Dedifferentiated amniotic fluid mesenchymal stem cell (primary cell): ENCODE measurements around the gene ABCG1.

Experiments used
- DNase-seq: peaks from one replicate; pipeline ENCODE4 v3.0.0-alpha.2; 2016; ENCODE audit errors: extremely low spot score

Gene ABCG1

DNA sequence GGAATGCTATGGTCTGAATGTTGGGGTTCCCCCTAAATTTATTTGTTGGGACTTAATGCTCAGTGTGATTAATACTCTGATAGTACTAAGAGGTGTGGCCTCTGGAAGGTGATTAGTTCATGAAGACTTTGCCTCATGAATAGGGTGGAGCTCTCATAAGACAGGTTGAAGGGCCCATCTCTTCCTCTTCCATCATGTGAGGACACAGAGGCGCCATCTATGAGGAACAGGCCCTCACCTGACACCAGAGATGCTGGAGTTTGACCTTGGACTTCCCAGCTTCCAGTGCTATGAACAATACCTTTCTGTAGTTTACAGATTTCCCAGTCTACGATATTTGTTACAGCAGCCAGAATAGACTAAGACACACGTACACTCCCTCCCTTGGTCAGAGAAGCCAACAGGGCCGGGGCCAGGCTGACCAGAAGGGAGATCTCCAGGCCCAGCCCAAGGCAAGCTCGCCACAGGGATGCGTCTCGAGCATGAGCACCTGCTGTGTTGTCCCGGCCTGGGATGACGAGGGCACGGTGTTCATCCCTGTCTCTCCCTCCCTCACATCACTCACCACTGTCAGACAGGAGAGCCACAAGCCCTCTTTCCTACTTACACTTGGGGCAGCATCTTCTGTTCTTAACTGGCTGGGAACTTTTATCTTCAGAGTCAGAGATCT is 4.7 kb upstream of the ABCG1 start:
- no peak for DNase-seq

DNA sequence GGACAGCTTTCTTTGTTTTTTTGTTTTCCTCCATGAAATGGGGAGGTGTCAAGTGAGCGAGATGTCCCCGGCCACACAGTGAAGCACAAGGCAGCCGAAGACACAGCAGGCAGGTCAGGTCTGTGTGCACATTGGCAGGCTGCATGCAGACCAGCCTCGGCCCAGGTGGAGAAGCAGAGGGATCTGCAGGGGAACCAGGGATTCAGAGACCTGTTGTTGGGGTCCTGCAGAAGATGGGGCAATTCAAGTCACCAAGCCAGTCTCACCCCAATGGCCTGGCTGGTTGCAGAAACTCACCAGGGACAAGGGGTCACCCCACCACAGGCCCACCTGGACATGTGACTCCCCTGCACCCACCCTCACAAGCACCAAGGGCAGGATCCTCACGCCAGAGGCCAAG is 4.0 kb upstream of the ABCG1 start:
- no peak for DNase-seq

GRCh38 chr21:42215942-42216725 is 2.8 kb upstream of the ABCG1 start:
- no peak for DNase-seq

DNA sequence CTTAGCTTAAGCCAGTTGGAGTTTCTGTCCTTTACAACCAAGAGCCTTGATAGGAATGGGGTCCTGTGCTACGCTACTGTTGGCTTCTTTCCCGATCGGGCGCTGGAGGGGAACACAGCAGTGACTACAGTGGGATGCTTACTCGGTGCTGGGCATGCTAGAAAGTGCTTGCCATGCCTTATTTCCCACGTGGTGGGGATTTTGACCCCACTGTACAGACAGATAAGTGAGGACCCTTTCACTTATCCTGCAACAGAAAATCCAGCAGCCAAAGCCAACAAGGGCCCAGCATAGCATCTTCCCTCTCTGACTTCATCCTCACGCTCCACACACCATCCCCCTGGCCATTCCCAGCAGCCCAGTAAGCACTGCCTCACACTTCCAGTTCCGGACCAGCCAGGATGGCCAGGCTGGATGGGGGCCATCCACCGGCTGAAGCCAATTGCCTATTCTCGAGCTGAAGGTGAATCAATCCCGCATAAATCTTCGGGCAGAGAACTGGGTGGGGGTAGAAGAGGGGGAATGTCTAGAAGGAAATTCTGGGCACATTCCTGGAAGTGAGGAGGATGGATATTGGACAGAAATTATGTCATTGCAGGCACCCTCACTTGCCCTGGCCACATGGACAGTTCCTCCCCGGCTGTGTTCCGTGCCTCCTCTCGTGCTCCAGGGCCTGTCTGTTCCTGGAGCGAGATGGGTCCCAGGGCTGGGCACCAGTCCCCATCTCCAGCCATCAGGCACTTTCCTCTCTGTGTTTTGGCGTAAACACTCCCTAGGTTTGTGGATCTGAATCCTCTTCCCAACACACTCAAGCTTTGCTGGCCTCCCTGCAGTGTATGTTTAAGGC is 2.0 kb upstream of the ABCG1 start:
- DNase-seq: no peak

DNA sequence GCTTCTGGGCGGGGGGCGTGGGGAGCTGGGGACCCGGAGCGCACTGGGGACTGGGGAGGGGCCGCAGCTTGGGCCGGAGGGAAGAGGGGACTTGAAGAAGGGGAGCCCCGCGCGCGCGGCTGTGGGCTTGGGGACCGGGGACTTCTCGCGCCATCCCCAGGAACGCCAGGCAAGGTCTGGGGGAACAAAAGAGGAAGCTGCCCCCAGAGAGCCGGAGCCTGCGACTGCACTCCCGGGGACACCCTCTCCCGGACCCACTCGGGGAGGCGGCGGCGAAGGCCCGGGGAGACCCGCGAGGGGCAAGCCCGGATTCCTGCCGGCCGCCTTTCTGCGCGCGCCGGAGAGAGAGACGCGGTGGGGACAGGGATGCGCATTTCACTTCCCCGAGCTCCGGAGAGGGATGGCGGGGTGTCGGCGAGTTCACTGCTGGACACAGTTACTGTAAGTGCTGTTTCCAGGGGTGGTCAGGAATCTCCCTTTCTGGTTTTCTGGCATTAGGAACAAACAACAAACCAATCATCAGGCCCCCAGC is 732 bp downstream of the ABCG1 start:
- no peak for DNase-seq

DNA sequence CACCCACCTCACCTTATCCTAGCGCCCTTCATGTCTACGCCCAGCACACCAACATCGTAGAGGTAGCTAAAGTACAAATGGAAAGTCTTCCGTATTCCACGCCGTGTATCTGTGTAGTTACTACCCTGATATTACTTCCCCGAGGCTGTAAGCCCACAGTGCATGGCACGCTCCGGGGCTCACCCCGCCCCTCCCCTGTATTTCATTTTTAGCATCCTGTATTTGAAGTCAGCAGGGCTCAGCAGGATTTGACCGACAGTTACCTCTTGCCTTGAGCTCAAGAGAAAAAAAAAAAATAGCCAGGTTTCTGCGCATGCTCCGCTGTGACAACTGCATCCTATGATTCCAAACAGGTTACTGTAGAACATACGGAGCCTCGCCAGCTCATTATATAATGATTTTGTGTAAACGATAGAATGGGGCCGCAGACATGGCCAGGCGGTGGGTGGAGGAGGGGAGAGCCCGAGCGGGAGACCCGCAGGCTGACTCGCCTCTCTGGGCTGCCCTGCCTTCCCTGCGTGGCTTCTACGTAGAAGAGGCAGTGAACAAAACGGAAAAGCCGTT is 1.3 kb downstream of the ABCG1 start:
- DNase-seq: no peak

GRCh38 chr21:42221581-42222345 is 2.8 kb downstream of the ABCG1 start:
- no peak for DNase-seq

DNA sequence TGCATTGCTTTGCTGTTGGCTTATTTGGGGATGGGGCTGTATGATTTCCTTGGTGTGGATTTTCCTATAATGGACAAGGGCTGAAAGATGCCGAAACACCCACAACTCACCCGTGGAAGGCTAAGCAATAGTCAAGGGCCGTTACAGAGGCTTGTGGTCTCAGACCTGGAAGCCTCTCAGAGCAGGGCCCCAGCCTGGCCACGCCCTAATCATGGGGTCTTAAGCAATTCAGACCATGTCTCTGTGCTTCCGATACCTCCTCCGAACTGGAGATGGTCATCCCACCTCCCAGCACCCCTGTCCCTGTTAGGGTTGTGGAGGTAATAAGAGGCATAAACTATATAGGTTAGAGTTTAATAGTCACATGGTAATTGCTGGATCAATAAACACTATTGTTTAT is 3.4 kb downstream of the ABCG1 start:
- DNase-seq: no peak

DNA sequence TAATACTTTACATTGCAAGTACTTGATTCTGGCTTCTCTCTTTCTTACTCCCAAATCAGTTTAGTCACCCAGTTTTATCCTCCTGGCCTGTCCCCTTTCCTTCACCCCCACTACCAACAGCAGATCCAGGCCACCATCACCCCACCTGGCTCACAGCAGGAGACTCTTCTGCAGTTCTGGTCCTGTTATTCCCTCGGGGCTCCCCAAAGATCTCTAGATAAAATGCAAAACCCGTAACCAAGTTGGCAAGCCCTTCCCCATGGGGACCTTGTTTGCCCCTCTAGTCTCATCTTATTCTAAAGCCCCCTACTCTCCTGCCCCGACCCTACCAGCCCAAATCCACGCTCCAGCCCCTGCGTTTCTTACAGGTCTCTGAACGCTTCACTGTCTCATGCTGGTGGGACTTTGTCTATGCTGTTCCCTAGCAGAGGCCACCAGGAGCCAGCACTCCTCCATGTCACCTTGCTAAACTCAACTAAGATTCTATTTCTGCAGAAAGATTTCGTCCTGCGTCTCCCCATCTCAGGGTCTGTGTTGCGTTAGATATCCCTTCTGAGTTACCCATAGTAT is 4.0 kb downstream of the ABCG1 start:
- DNase-seq: no peak

- no peak for DNase-seq
Observed at GRCh38 chr21:42223826-42224575, 5.1 kb downstream of the ABCG1 start.

DNA sequence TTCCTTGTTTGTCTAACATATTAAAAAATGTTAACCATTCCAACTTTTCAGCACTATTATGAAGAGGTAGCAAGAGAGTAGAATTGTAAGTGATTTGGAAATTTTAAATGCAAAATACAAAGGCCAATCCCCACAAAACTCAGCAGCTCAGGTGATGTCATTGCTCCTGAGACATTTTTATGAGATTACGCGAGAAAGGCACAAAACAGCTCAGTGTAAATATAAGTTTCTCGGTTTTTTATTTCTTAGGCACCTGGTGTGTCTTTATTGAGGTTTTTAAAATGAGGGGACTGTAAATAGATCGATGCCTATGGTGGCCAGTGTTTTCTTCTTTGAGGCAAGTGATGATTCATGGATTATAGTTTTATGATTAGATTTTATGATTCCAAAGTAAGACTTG is 6.1 kb downstream of the ABCG1 start:
- no peak for DNase-seq

DNA sequence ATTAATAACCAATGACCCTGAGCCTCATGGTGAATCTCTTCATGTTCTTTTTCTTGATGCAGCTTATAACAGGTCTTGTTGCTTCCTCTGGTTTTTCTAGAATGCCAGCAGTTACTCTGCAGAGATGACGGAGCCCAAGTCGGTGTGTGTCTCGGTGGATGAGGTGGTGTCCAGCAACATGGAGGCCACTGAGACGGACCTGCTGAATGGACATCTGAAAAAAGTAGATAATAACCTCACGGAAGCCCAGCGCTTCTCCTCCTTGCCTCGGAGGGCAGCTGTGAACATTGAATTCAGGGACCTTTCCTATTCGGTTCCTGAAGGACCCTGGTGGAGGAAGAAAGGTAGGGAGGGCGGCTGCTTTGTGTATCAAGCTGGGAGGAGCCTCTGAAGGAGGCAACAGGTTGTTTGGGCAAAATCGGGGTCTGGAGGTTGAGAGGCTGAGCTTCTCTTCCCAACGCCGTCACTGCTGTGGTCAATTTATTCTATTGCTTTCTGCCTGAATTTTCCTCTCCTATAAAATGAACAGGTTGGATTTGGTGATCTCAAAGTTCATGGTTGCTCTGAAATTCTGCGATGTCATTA is 6.7 kb downstream of the ABCG1 start:
- DNase-seq: no peak

- DNase-seq: no peak
Observed at GRCh38 chr21:42226626-42227025, 7.7 kb downstream of the ABCG1 start.

- no peak for DNase-seq
Observed at GRCh38 chr21:42227909-42228708, 9.2 kb downstream of the ABCG1 start.

- no peak for DNase-seq
Observed at GRCh38 chr21:42228709-42229220, 9.8 kb downstream of the ABCG1 start.

GRCh38 chr21:42229676-42230075 is 10.7 kb downstream of the ABCG1 start:
- DNase-seq: no peak

DNA sequence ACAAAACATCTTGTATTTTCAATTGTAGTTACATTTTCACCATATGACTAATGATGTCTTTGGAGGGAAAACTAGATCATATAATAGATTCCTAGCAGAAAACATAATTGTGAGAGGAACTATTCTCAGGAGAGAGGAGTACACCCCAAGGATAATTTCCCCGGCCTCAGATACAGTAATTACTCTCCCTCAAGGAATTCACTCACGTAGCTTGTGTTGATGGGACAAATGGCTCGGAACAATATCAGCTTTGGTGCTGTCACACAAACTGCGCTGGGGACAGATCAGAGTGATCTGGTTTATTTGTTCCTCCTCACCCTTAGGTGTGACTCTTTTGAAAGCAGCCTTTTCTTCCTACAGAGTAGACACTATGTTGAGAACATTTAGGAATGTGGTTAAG is 11.2 kb downstream of the ABCG1 start:
- DNase-seq: no peak

DNA sequence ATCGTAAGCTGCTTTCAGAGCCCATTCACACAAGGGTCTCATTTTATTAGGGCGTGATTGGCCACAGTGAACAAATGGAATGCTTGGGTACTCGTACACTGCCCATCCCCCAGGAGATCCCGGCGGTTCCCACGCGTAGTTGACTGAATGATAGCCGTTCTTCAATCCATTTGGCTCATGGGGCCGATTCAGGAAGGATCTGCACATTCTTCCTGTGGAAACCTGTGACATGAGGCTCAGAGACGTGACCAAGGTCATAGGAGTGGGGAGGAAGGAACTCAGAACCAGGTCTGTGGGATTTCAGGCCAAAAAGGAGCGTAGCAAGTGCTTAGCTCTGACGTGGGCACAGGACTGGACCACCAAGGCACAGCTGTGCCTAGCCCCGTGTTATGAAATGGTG is 11.7 kb downstream of the ABCG1 start:
- no peak for DNase-seq

- no peak for DNase-seq
Observed at GRCh38 chr21:42231756-42232155, 12.8 kb downstream of the ABCG1 start.
